Stimulated activated naive CD8-positive, alpha-beta T cell treated with anti-CD3 and anti-CD28 coated beads, Interleukin-15, amount 100 ng/mL, for 72 hours (primary cell): ENCODE measurements around the gene STIP1.

ENCODE experiments used
- ATAC-seq: fragments of 150-1000 bp; cut with Tn5 transposase; 2 replicates; pipeline ENCODE4 v1.10.0; 2021; ENCODE audit warnings: mild to moderate bottlenecking, moderate library complexity
- DNase-seq, 2 donors: peaks; one replicate each; pipeline ENCODE4 v3.0.0; 2021 to 2022
- H3K27ac Mint-ChIP-seq, 2 donors: one replicate each; pipeline ENCODE4 v1.8.0; 2022; ENCODE audit warnings: mild to moderate bottlenecking in 2 of 2, mixed read lengths in 2 of 2, moderate library complexity in 2 of 2
- H3K27me3 Mint-ChIP-seq: one replicate; pipeline ENCODE4 v1.8.0; 2022; ENCODE audit warnings: mixed read lengths
- H3K4me1 Mint-ChIP-seq: one replicate; pipeline ENCODE4 v1.8.0; 2022; ENCODE audit warnings: mild to moderate bottlenecking, mixed read lengths
- H3K4me3 Mint-ChIP-seq, 2 donors: one replicate each; pipeline ENCODE4 v1.8.0; 2022; ENCODE audit warnings: mild to moderate bottlenecking in 2 of 2, mixed read lengths in 2 of 2, moderate library complexity in 1 of 2
- H3K9me3 Mint-ChIP-seq, 2 donors: one replicate each; pipeline ENCODE4 v1.8.0; 2022; ENCODE audit warnings: mixed read lengths in 2 of 2

STIP1 gene

GRCh38 chr11:64178203-64178602, 7.8 kb upstream of the STIP1 start:
- DNase-seq (no peak), ATAC-seq (peak; percentile 63)
- Mint-ChIP-seq H3K4me3 (no peak overlapping the region), H3K27ac (no peak overlapping the region), H3K27me3 (no peaks in the 10 kb centered on the region), H3K4me1 (peaks cover 48% of the 10 kb centered on the region), H3K9me3 (peaks cover 0 to 8% of the 10 kb centered on the region in 2 donors)

GRCh38 chr11:64178951-64179639, 6.9 kb upstream of the STIP1 start:
- Mint-ChIP-seq H3K4me1 (peaks cover 57% of the 10 kb centered on the region), H3K4me3 (no peak overlapping the region), H3K27me3 (no peaks in the 10 kb centered on the region), H3K27ac (no peak overlapping the region), H3K9me3 (peaks cover 0 to 4% of the 10 kb centered on the region in 2 donors)
- ATAC-seq (no peak), DNase-seq (no peak)

GRCh38 chr11:64180891-64181290, 5.1 kb upstream of the STIP1 start:
- peak overlapping the region in 1 of 2 donors; percentile 21 for H3K27ac Mint-ChIP-seq

GRCh38 chr11:64181506-64182411, 4.2 kb upstream of the STIP1 start:
- ATAC-seq: no peak
- Mint-ChIP-seq H3K27ac (peak overlapping the region in 1 of 2 donors; percentile 75), H3K4me3 (peak overlapping the region; percentile 44 to 65), H3K27me3 (no peaks in the 10 kb centered on the region), H3K9me3 (no peaks in the 10 kb centered on the region), H3K4me1 (peaks cover 66% of the 10 kb centered on the region)
- DNase-seq: peak in 1 of 2 donors; percentile 63

More at GRCh38 chr11:64180891-64181290, 5.1 kb upstream of the STIP1 start:
- peaks cover 69% of the 10 kb centered on the region for H3K4me1 Mint-ChIP-seq
- ATAC-seq: no peak
- H3K4me3 Mint-ChIP-seq: no peak overlapping the region
- no peaks in the 10 kb centered on the region for H3K27me3 Mint-ChIP-seq
- H3K9me3 Mint-ChIP-seq: no peaks in the 10 kb centered on the region
- DNase-seq: no peak

- H3K27me3 Mint-ChIP-seq: no peaks in the 10 kb centered on the region
- no peaks in the 10 kb centered on the region for H3K9me3 Mint-ChIP-seq
- DNase-seq (no peak), ATAC-seq (no peak)
- H3K4me1 Mint-ChIP-seq: peaks cover 55% of the 10 kb centered on the region
- H3K27ac Mint-ChIP-seq: no peak overlapping the region
- H3K4me3 Mint-ChIP-seq: peak overlapping the region in 1 of 2 donors; percentile 56
These were observed 2.1 kb upstream of the STIP1 start for GRCh38 chr11:64183890-64184289.

GRCh38 chr11:64185175-64185692, 737 bp upstream of the STIP1 start:
- H3K4me3 Mint-ChIP-seq: peak overlapping the region; percentile 98 to 100
- no peak for ATAC-seq
- peaks cover 65% of the 10 kb centered on the region for H3K4me1 Mint-ChIP-seq
- peak overlapping the region; percentile 100 for H3K27ac Mint-ChIP-seq
- H3K27me3 Mint-ChIP-seq: no peaks in the 10 kb centered on the region
- H3K9me3 Mint-ChIP-seq: no peaks in the 10 kb centered on the region
- no peak for DNase-seq

GRCh38 chr11:64186492-64187165, 658 bp downstream of the STIP1 start:
- Mint-ChIP-seq H3K27ac (peak overlapping the region in 1 of 2 donors; percentile 100), H3K4me1 (peaks cover 63% of the 10 kb centered on the region), H3K27me3 (no peaks in the 10 kb centered on the region), H3K9me3 (no peaks in the 10 kb centered on the region), H3K4me3 (no peak overlapping the region)
- ATAC-seq: no peak
- peak; percentile 63 to 81 for DNase-seq

- Mint-ChIP-seq H3K4me3 (no peak overlapping the region), H3K9me3 (no peaks in the 10 kb centered on the region), H3K4me1 (peaks cover 56% of the 10 kb centered on the region), H3K27ac (no peak overlapping the region), H3K27me3 (no peaks in the 10 kb centered on the region)
- no peak for ATAC-seq
- no peak for DNase-seq
These were observed 6.5 kb downstream of the STIP1 start for GRCh38 chr11:64192434-64192833.

GRCh38 chr11:64196626-64197025, 10.7 kb downstream of the STIP1 start:
- H3K4me3 Mint-ChIP-seq: no peak overlapping the region
- no peak for DNase-seq
- no peaks in the 10 kb centered on the region for H3K27me3 Mint-ChIP-seq
- peak overlapping the region in 1 of 2 donors; percentile 27 for H3K27ac Mint-ChIP-seq
- peaks cover 35% of the 10 kb centered on the region for H3K4me1 Mint-ChIP-seq
- no peak for ATAC-seq
- no peaks in the 10 kb centered on the region for H3K9me3 Mint-ChIP-seq

- Mint-ChIP-seq H3K9me3 (no peaks in the 10 kb centered on the region), H3K27ac (no peak overlapping the region), H3K27me3 (no peaks in the 10 kb centered on the region), H3K4me1 (peaks cover 34% of the 10 kb centered on the region), H3K4me3 (no peak overlapping the region)
- ATAC-seq (no peak), DNase-seq (no peak)
These were observed 12.5 kb downstream of the STIP1 start for GRCh38 chr11:64198511-64198910.

- no peak overlapping the region for H3K27ac Mint-ChIP-seq
- no peak overlapping the region for H3K4me3 Mint-ChIP-seq
- peaks cover 55% of the 10 kb centered on the region for H3K4me1 Mint-ChIP-seq
These were observed 15.6 kb downstream of the STIP1 start for GRCh38 chr11:64201543-64201942.

GRCh38 chr11:64202992-64203391, 17.0 kb downstream of the STIP1 start:
- no peak for DNase-seq
- ATAC-seq: no peak
- H3K4me1 Mint-ChIP-seq: peaks cover 53% of the 10 kb centered on the region
- no peaks in the 10 kb centered on the region for H3K9me3 Mint-ChIP-seq
- peak overlapping the region; percentile 19 to 48 for H3K27ac Mint-ChIP-seq
- H3K4me3 Mint-ChIP-seq: no peak overlapping the region
- no peaks in the 10 kb centered on the region for H3K27me3 Mint-ChIP-seq

More at GRCh38 chr11:64201543-64201942, 15.6 kb downstream of the STIP1 start:
- ATAC-seq: no peak
- Mint-ChIP-seq H3K27me3 (no peaks in the 10 kb centered on the region), H3K9me3 (no peaks in the 10 kb centered on the region)
- DNase-seq: no peak

- H3K27ac Mint-ChIP-seq: peak overlapping the region; percentile 19 to 85
- H3K27me3 Mint-ChIP-seq: no peaks in the 10 kb centered on the region
- H3K9me3 Mint-ChIP-seq: no peaks in the 10 kb centered on the region
- H3K4me1 Mint-ChIP-seq: peaks cover 59% of the 10 kb centered on the region
- ATAC-seq (no peak), DNase-seq (no peak)
- H3K4me3 Mint-ChIP-seq: no peak overlapping the region
These were observed 17.6 kb downstream of the STIP1 start for GRCh38 chr11:64203421-64204079.

GRCh38 chr11:64204080-64204440, 18.1 kb downstream of the STIP1 start:
- peak overlapping the region; percentile 52 to 85 for H3K27ac Mint-ChIP-seq
- H3K4me1 Mint-ChIP-seq: peaks cover 64% of the 10 kb centered on the region
- no peak overlapping the region for H3K4me3 Mint-ChIP-seq
- no peaks in the 10 kb centered on the region for H3K9me3 Mint-ChIP-seq
- DNase-seq: no peak
- ATAC-seq: no peak
- H3K27me3 Mint-ChIP-seq: no peaks in the 10 kb centered on the region

GRCh38 chr11:64204464-64204989, 18.6 kb downstream of the STIP1 start:
- ATAC-seq: peak; percentile 24
- Mint-ChIP-seq H3K9me3 (no peaks in the 10 kb centered on the region), H3K27me3 (no peaks in the 10 kb centered on the region), H3K4me1 (peaks cover 68% of the 10 kb centered on the region), H3K4me3 (peak overlapping the region; percentile 66 to 91), H3K27ac (peak overlapping the region; percentile 52 to 85)
- peak; percentile 61 to 79 for DNase-seq
